Gastrocnemius medialis (tissue), 4 donors: ENCODE data around the gene SHPK. TPM values are rescaled to one million over a fixed set of nuclear protein-coding genes. Genes with fewer than 3 reads are reported as not detected.

Experiments
- ATAC-seq, 2 donors: fragments of 150-250 bp; one replicate each; pipeline ENCODE4 v1.9.1; 2016
- DNase-seq, 2 donors: peaks; one replicate each; pipeline ENCODE4 v3.0.0-alpha.2; 2019
- H3K27ac ChIP-seq, 4 donors: fragments of 200-600 bp; sonication (generic); 1 replicate in 1 of 4; 2 replicates in 3 of 4; pipeline ENCODE4 v1.5.1; 2016 to 2018; ENCODE audit warnings: mild to moderate bottlenecking in 2 of 4, moderate library complexity in 1 of 4
- H3K27me3 ChIP-seq, 3 donors: fragments of 200-600 bp; sonication (generic) in 2 of 3; 1 replicate in 1 of 3; 2 replicates in 2 of 3; pipeline versions ENCODE4 v1.5.1 to v1.6.0; 2016 to 2019; ENCODE audit warnings: mild to moderate bottlenecking in 1 of 3, moderate library complexity in 1 of 3
- H3K36me3 ChIP-seq, 2 donors: fragments of 200-600 bp; sonication (generic) in 1 of 2; one replicate each; pipeline ENCODE4 v1.5.1; 2017 to 2018
- H3K4me1 ChIP-seq, 2 donors: fragments of 200-600 bp; sonication (generic) in 1 of 2; one replicate each; pipeline ENCODE4 v1.5.1; 2016 to 2017; ENCODE audit warnings: mild to moderate bottlenecking in 2 of 2
- H3K4me3 ChIP-seq, 4 donors: fragments of 200-600 bp; sonication (generic) in 3 of 4; 1 replicate in 1 of 4; 2 replicates in 3 of 4; pipeline ENCODE4 v1.5.1; 2016 to 2019; ENCODE audit warnings: mild to moderate bottlenecking in 2 of 4
- H3K9me3 ChIP-seq, 3 donors: fragments of 200-600 bp; sonication (generic) in 2 of 3; 1 replicate in 1 of 3; 2 replicates in 2 of 3; pipeline ENCODE4 v1.5.1; 2016 to 2019
- CTCF ChIP-seq, 5 experiments: fragments of 450-650 bp in 3 of 5; fragments of 200-600 bp in 2 of 5; sonication (generic) in 2 of 5; IDR thresholded peaks in 4 of 5; conservative IDR thresholded peaks in 1 of 5; 1 replicate in 4 of 5; 2 replicates in 1 of 5; pipeline ENCODE4 v1.5.1; 2016 to 2019; ENCODE audit warnings: antibody characterized with exemption in 5 of 5, mild to moderate bottlenecking in 3 of 5, moderate library complexity in 3 of 5
- POLR2A ChIP-seq, 2 donors: fragments of 450-650 bp; IDR thresholded peaks; one replicate each; pipeline ENCODE4 v1.6.1; 2017; ENCODE audit warnings: antibody characterized with exemption in 2 of 2, mild to moderate bottlenecking in 2 of 2, moderate library complexity in 2 of 2
- in situ Hi-C, 4 donors: fragments of 200-750 bp; cut with MboI; loops; one replicate each; pipeline versions ENCODE4 v1.15.0 to v1.8.0; 2017; ENCODE audit warnings: low sequenced_read_pairs in 4 of 4
- intact Hi-C: fragments of 100-400 bp; cut with DNase I; formaldehyde crosslinking; loops from one replicate; pipeline ENCODE4 v1.15.1; 2023; ENCODE audit warnings: low total_unique reads
- total RNA-seq, 4 donors: library from RNA; depleted of rRNA; stranded (reverse); fragments of >200 nt; gene quantifications; one replicate each; pipeline versions ENCODE4 v1.1.0 to v1.2.3, GENCODE V29; 2016

SHPK gene
- total RNA-seq, 4 donors from 2014 or later = 4.1 to 4.7 (median 4.4) TPM

DNA sequence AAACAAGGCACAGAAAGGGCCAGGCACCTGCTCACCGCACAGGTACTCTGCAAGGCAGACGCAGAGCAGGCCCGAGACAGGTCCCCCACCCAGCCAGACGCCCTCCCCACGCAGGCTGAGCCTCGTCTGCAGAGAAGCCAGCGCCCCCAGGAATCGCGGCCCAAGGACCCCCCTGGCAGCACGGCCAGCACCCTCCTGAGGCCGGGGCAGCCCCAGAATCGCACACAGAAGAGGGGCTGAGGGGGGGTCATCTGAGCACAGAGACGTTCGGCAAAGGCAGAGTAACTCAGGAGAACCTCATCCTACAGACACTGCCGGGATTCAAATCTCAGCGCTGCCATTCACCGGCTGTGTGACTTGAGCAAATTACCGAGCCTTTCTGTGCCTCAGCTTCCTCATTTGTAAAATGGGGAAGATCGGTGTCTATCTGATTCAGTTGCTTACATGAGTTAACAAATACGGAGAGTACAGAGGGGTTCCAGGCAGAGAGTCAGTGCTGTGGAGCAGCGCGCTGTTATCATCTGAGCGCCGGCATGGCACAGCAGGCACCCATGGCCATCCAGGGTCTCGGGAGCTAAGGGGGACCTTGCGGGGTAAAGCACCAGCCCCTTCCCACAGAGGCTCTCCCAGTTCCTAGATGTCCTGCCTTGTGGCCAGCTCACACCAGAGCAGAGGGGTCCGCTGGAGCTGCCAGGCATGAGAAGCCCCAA is 42.9 kb upstream of the SHPK start:
- no peak for DNase-seq
- ATAC-seq = no peak

GRCh38 chr17:3678095-3678820 is 42.2 kb upstream of the SHPK start:
- Histone ChIP-seq H3K9me3 (no peaks in the 10 kb centered on the region), H3K27ac (peak overlapping the region in 2 of 4 donors; percentile 40 to 55), H3K4me3 (no peak overlapping the region), H3K27me3 (no peaks in the 10 kb centered on the region), H3K36me3 (peaks cover 0 to 24% of the 10 kb centered on the region in 2 donors), H3K4me1 (no peaks in the 10 kb centered on the region)
- peak in 1 of 2 donors; percentile 48 for ATAC-seq
- intact Hi-C loops (no loop called here), in situ Hi-C loops (no loop called here)
- peak in 1 of 2 donors; percentile 43 for DNase-seq
- no peak for TF ChIP-seq CTCF (IDR thresholded peaks at IDR 0.05 in 4 of 5, conservative IDR thresholded peaks at IDR 0.05 in 1 of 5)
- TF ChIP-seq POLR2A (IDR thresholded peaks at IDR 0.05) = no peak

More for the DNA sequence above, 42.9 kb upstream of the SHPK start:
- Histone ChIP-seq H3K27ac (peak overlapping the region in 2 of 4 donors; percentile 40 to 55), H3K4me3 (no peak overlapping the region), H3K36me3 (peaks cover 0 to 24% of the 10 kb centered on the region in 2 donors), H3K27me3 (no peaks in the 10 kb centered on the region), H3K9me3 (no peaks in the 10 kb centered on the region), H3K4me1 (no peaks in the 10 kb centered on the region)
- TF ChIP-seq POLR2A (IDR thresholded peaks at IDR 0.05) = no peak
- TF ChIP-seq CTCF (IDR thresholded peaks at IDR 0.05 in 4 of 5, conservative IDR thresholded peaks at IDR 0.05 in 1 of 5) = no peak
- in situ Hi-C loops (no loop called here), intact Hi-C loops (no loop called here)

DNA sequence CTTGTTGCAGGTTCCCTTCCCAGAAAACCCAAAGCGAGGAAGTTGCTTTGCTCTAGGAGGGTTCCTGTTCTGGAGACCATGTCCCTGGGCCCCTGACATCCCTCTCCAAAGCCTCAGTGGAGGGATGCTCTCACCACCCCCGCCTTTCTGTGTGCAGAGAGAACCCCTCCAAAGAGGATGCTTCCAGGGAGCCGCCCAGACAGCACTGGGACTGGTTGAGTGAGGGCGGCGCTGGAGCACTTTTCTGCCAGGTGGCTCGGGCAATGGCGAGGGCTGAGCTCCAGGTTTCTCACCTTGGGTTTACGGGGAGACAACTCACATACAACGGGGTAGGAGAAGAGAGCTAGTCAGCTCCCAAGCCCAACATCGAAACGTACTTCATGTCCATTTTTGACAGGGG is 39.8 kb upstream of the SHPK start:
- Histone ChIP-seq H3K4me1 (no peaks in the 10 kb centered on the region), H3K9me3 (no peaks in the 10 kb centered on the region), H3K27ac (no peak overlapping the region), H3K27me3 (no peaks in the 10 kb centered on the region), H3K4me3 (no peak overlapping the region), H3K36me3 (peaks cover 0 to 15% of the 10 kb centered on the region in 2 donors)
- ATAC-seq (no peak), DNase-seq (no peak)
- intact Hi-C loops (no loop called here), in situ Hi-C loops (no loop called here)
- TF ChIP-seq POLR2A (IDR thresholded peaks at IDR 0.05) (no peak), CTCF (IDR thresholded peaks at IDR 0.05 in 4 of 5, conservative IDR thresholded peaks at IDR 0.05 in 1 of 5) (no peak)

GRCh38 chr17:3672571-3672970 is 36.5 kb upstream of the SHPK start:
- no peak overlapping the region for H3K27ac ChIP-seq
- intact Hi-C loops (no loop called here), in situ Hi-C loops (loop anchor here in 1 of 4 donors (5.0 kb wide), 1 partner anchor 45 kb away; no protein-coding TSS in a partner anchor)
- peaks cover 16 to 17% of the 10 kb centered on the region in 2 donors for H3K4me1 ChIP-seq
- no peaks in the 10 kb centered on the region for H3K9me3 ChIP-seq
- TF ChIP-seq CTCF (IDR thresholded peaks at IDR 0.05 in 4 of 5, conservative IDR thresholded peaks at IDR 0.05 in 1 of 5) = no peak
- ATAC-seq (no peak), DNase-seq (no peak)
- H3K4me3 ChIP-seq = no peak overlapping the region
- H3K36me3 ChIP-seq = peaks cover 0 to 9% of the 10 kb centered on the region in 2 donors
- H3K27me3 ChIP-seq = no peaks in the 10 kb centered on the region
